HepG2 (cell line): ENCODE measurements around the gene TST. TPM values are rescaled to one million over a fixed set of nuclear protein-coding genes. Genes with fewer than 3 reads are reported as not detected.

Experiments used
- ATAC-seq: fragments of 200-7000 bp; cut with Tn5 transposase; 3 replicates; pipeline ENCODE4 v1.9.1; 2020; ENCODE audit warnings: mild to moderate bottlenecking, moderate library complexity
- BruUV-seq: library from RNA; stranded (reverse); fragments of 400-500 nt; replicated peaks from 2 replicates; lab custom pipeline; 2021; lab: Mats Ljungman, UMichigan
- CTCF ChIA-PET: fragments of 300-600 bp; formaldehyde crosslinking; extraction: SDS; loops from one replicate; lab custom pipeline; 2021; ENCODE audit warnings: low total read pairs, inconsistent platforms, low intra/inter-chr PET ratio; lab: Yijun Ruan, JAX
- POLR2A ChIA-PET: fragments of 350-600 bp; sonication (Branson Sonifier 250); formaldehyde crosslinking; loops from one replicate; lab custom pipeline; 2020; ENCODE audit warnings: antibody characterized with exemption, inconsistent platforms; lab: Yijun Ruan, JAX
- DNase-seq: peaks from one replicate; pipeline ENCODE4 v3.0.0-alpha.2; 2015; ENCODE audit warnings: low spot score
- FAIRE-seq: peaks from 3 replicates; lab custom pipeline; 2011; peaks lifted over from hg19 to GRCh38; lab: Jason Lieb, UNC
- H2AFZ ChIP-seq: one replicate; pipeline ENCODE4 v1.6.1; 2011; ENCODE audit warnings: low read length, inconsistent platforms
- H3K27ac ChIP-seq: fragments of 300-600 bp; 3 replicates; pipeline ENCODE4 v1.8.0; 2011; ENCODE audit warnings: mixed run types, mild to moderate bottlenecking, mixed read lengths, low read length, inconsistent platforms; ENCODE audit not compliant: insufficient read depth; ENCODE audit errors: extremely low read length
- H3K27me3 ChIP-seq, 2 experiments: fragments of 200-600 bp in 1 of 2; 2 replicates in 1 of 2; 3 replicates in 1 of 2; pipeline versions ENCODE4 v1.6.0 to v1.8.0; 2011; ENCODE audit warnings: low read length in 2 of 2, mild to moderate bottlenecking in 2 of 2, moderate library complexity in 2 of 2, inconsistent platforms in 1 of 2; ENCODE audit not compliant: insufficient read depth in 2 of 2, control insufficient read depth in 1 of 2
- H3K36me3 ChIP-seq, 2 experiments: fragments of 200-600 bp in 1 of 2; replicated peaks in 1 of 2; 2 replicates in 1 of 2; 3 replicates in 1 of 2; pipeline versions ENCODE4 v1.5.1 to v1.8.0; 2011; ENCODE audit warnings: low read length in 2 of 2, inconsistent platforms in 1 of 2; ENCODE audit not compliant: insufficient read depth in 2 of 2, control insufficient read depth in 1 of 2
- H3K4me1 ChIP-seq: 2 replicates; pipeline ENCODE4 v1.5.1; 2012; ENCODE audit warnings: low read length, inconsistent platforms; ENCODE audit not compliant: insufficient read depth
- H3K4me2 ChIP-seq: 2 replicates; pipeline ENCODE4 v1.6.0; 2011; ENCODE audit warnings: low read depth, low read length, inconsistent platforms
- H3K4me3 ChIP-seq, 3 experiments: fragments of 200-600 bp in 1 of 3; sonication (generic), shearing (Covaris generic) in 1 of 3; replicated peaks in 1 of 3; 2 replicates each; pipeline ENCODE4 v1.5.1; 2011 to 2016; ENCODE audit warnings: low read length in 3 of 3, inconsistent platforms in 2 of 3, low read depth in 2 of 3, mild to moderate bottlenecking in 2 of 3, control low read depth in 1 of 3, mixed read lengths in 1 of 3; ENCODE audit not compliant: insufficient read depth in 1 of 3
- H3K79me2 ChIP-seq: one replicate; pipeline ENCODE4 v1.6.1; 2011; ENCODE audit warnings: low read length, inconsistent platforms; ENCODE audit not compliant: insufficient read depth
- H3K9ac ChIP-seq: 2 replicates; pipeline ENCODE4 v1.6.0; 2011; ENCODE audit warnings: mild to moderate bottlenecking, low read depth, low read length, inconsistent platforms; ENCODE audit not compliant: insufficient read depth
- H3K9me3 ChIP-seq: 2 replicates; pipeline ENCODE4 v1.5.1; 2012; ENCODE audit warnings: mild to moderate bottlenecking, low read length
- H4K20me1 ChIP-seq: 2 replicates; pipeline ENCODE4 v1.6.0; 2011; ENCODE audit warnings: inconsistent platforms, mild to moderate bottlenecking, low read length, moderate library complexity; ENCODE audit not compliant: insufficient read depth
- ERF ChIP-seq: IDR thresholded peaks from 2 replicates; pipeline ENCODE4 v1.6.1; 2018; ENCODE audit warnings: missing biosample characterization, missing genetic modification reagents
- HOMEZ ChIP-seq: IDR thresholded peaks from 2 replicates; pipeline ENCODE4 v1.6.1; 2016; ENCODE audit warnings: low read depth
- MLX ChIP-seq: IDR thresholded peaks from 2 replicates; pipeline ENCODE4 v1.6.1; 2016
- MTA1 ChIP-seq: sonication (generic); formaldehyde crosslinking; IDR thresholded peaks from 2 replicates; pipeline ENCODE4 v1.4.0; 2020; ENCODE audit warnings: missing genetic modification reagents, mild to moderate bottlenecking, borderline replicate concordance
- MXD4 ChIP-seq: IDR thresholded peaks from 2 replicates; pipeline ENCODE4 v1.6.1; 2016; ENCODE audit warnings: mild to moderate bottlenecking, missing biosample characterization, missing genetic modification reagents
- SMC3 ChIP-seq: IDR thresholded peaks from 2 replicates; pipeline ENCODE4 v1.6.1; 2011; ENCODE audit warnings: low read length, improper control_type of control experiment
- XRCC5 ChIP-seq: fragments of 200-400 bp; formaldehyde crosslinking; optimal IDR thresholded peaks from 2 replicates; pipeline ENCODE3; 2017; ENCODE audit warnings: mild to moderate bottlenecking, low read length
- YY1 ChIP-seq: IDR thresholded peaks from 2 replicates; pipeline ENCODE4 v1.6.1; 2011; ENCODE audit warnings: low read length, low read depth, moderate library complexity, mild to moderate bottlenecking; ENCODE audit not compliant: insufficient read depth, insufficient replicate concordance
- ZNF235 ChIP-seq: sonication (generic); formaldehyde crosslinking; IDR thresholded peaks from 2 replicates; pipeline ENCODE4 v1.8.1; 2023; ENCODE audit warnings: mild to moderate bottlenecking, missing genetic modification reagents, borderline replicate concordance
- ZNF280D ChIP-seq: sonication (generic); formaldehyde crosslinking; IDR thresholded peaks from 2 replicates; pipeline ENCODE4 v1.5.1; 2020; ENCODE audit warnings: mild to moderate bottlenecking, missing genetic modification reagents
- ZNF350 ChIP-seq: sonication (generic); formaldehyde crosslinking; IDR thresholded peaks from 2 replicates; pipeline ENCODE4 v1.4.0; 2020; ENCODE audit warnings: mild to moderate bottlenecking, low read depth, missing genetic modification reagents, borderline replicate concordance
- ZNF572 ChIP-seq: sonication (generic); formaldehyde crosslinking; IDR thresholded peaks from 2 replicates; pipeline ENCODE4 v1.5.1; 2020; ENCODE audit warnings: mild to moderate bottlenecking, missing genetic modification reagents
- ZNF7 ChIP-seq: IDR thresholded peaks from 2 replicates; pipeline ENCODE4 v1.6.1; 2016; ENCODE audit warnings: missing biosample characterization, missing genetic modification reagents
- ZNF788 ChIP-seq: sonication (generic); formaldehyde crosslinking; IDR thresholded peaks from 2 replicates; pipeline ENCODE4 v1.5.0; 2020; ENCODE audit warnings: mild to moderate bottlenecking, missing genetic modification reagents, borderline replicate concordance
- ZNF83 ChIP-seq: sonication (generic); formaldehyde crosslinking; IDR thresholded peaks from 2 replicates; pipeline ENCODE4 v1.4.0; 2020; ENCODE audit warnings: missing genetic modification reagents, mild to moderate bottlenecking, borderline replicate concordance
- WGBS: methylation state at CpG from one replicate; pipeline ENCODE4 v1.1.6; 2017; ENCODE audit warnings: low lambda C conversion rate; 5-methylcytosine and 5-hydroxymethylcytosine counted together
- in situ Hi-C: cut with HindIII; loops from 2 replicates; pipeline ENCODE4 v1.10.0; 2017; ENCODE audit warnings: low pct_unique_long_range_greater_than_20kb; ENCODE audit not compliant: extremely low pct_ligation_motif_present
- intact Hi-C: fragments of 100-400 bp; cut with micrococcal nuclease; formaldehyde crosslinking; loops from one replicate; pipeline ENCODE4 v1.10.0; 2022; ENCODE audit not compliant: unreplicated experiment
- polyA plus RNA-seq, 8 experiments: library from polyadenylated mRNA; depleted of rRNA in 3 of 8; stranded (reverse) in 7 of 8; unstranded in 1 of 8; fragments of >200 nt; fragmentation: Illumina TruSeq in 4 of 8; extraction: Trizol in 4 of 8; gene quantifications; 2 replicates each; pipeline versions ENCODE4 v1.2.1 to v1.2.3, GENCODE V29; 2011 to 2016; ENCODE audit warnings: low read depth in 4 of 8, missing spikeins in 1 of 8, mixed read lengths in 1 of 8; ENCODE audit not compliant: insufficient read depth in 1 of 8
- total RNA-seq, 5 experiments: library from RNA; depleted of rRNA; stranded (reverse); fragments of >200 nt; fragmentation: Illumina TruSeq; extraction: Trizol; gene quantifications; 2 replicates each; pipeline ENCODE4 v1.2.3, GENCODE V29; 2016; ENCODE audit warnings: low read depth in 1 of 5

TST gene
- total and polyA plus RNA-seq, 2 of the 13 experiments (the other 11 are each of a cell fraction or from before 2014, with no cell fraction given), result 44.6 to 63.6 TPM

GRCh38 chr22:37022483-37023337, 3.5 kb upstream of the TST start (continued):
- TF ChIP-seq HOMEZ (CRISPR knock-in tag) (no peak), MTA1 (CRISPR knock-in tag) (peak; percentile 25; the same call in 1 of the 2 replicates), ZNF235 (CRISPR knock-in tag) (no peak), ZNF7 (CRISPR knock-in tag) (no peak)

GRCh38 chr22:37021710-37022482, 2.6 kb upstream of the TST start:
- CTCF ChIA-PET, result interaction anchor here (1.0 kb wide), 1 partner anchor 22 kb away, joined by 4 read pairs; no protein-coding TSS in a partner anchor
- Histone ChIP-seq H3K4me2 (peak overlapping the region; percentile 57), H3K9me3 (no peaks in the 10 kb centered on the region), H3K9ac (peak overlapping the region; percentile 40), H3K4me3 (peak overlapping the region in 2 of 3 experiments; percentile 11 to 26; a peak in 2 of 6 replicates), H2AFZ (no peak overlapping the region), H3K27me3 (no peaks in the 10 kb centered on the region; a peak in 1 of 5 replicates), H3K4me1 (peaks cover 79% of the 10 kb centered on the region), H3K27ac (peak overlapping the region; percentile 54), H4K20me1 (peaks cover 10% of the 10 kb centered on the region; the same call in 1 of the 2 replicates), H3K36me3 (peaks cover 13 to 30% of the 10 kb centered on the region in 2 experiments), H3K79me2 (peaks cover 66% of the 10 kb centered on the region)
- in situ Hi-C loops, result no loop called here
- BruUV-seq, result no TSS peak
- WGBS, result 76% methylated on average over 12 of the region's 13 CpGs
- DNase-seq, result no peak
- ATAC-seq, result peak; percentile 7; the same call in 1 of the 3 replicates
- FAIRE-seq, result peak; percentile 28
- intact Hi-C loops, result loop anchor here (5.0 kb wide), 1 partner anchor 35 kb away; no protein-coding TSS in a partner anchor
- POLR2A ChIA-PET, result interaction anchor here (3.0 to 11.6 kb wide), 2 partner anchors 9 to 23 kb away, joined by 37 to 383 read pairs; no protein-coding TSS in a partner anchor
- TF ChIP-seq YY1 (no peak), ZNF788 (CRISPR knock-in tag) (peak; percentile 27; the same call in 1 of the 2 replicates), ZNF350 (peak; percentile 22; the same call in 1 of the 2 replicates), SMC3 (peak; percentile 26; the same call in 1 of the 2 replicates), ERF (no peak), MXD4 (CRISPR knock-in tag) (no peak), MLX (CRISPR knock-in tag) (no peak), XRCC5 (peak; percentile 79), ZNF83 (CRISPR knock-in tag) (no peak), ZNF280D (CRISPR knock-in tag) (peak; percentile 53; the same call in 1 of the 2 replicates), ZNF572 (CRISPR knock-in tag) (no peak)
